Spleen (tissue), 11 donors: ENCODE results near the gene OSBPL7. TPM values are rescaled to one million over a fixed set of nuclear protein-coding genes. Genes with fewer than 3 reads are reported as not detected.

Source experiments
- DNase-seq: peaks from one replicate; pipeline ENCODE4 v3.0.0-alpha.2; 2020
- H3K27ac ChIP-seq, 8 donors: fragments of 200-600 bp; sonication (generic) in 7 of 8; 1 replicate in 4 of 8; 2 replicates in 4 of 8; pipeline versions ENCODE4 v1.5.0 to v1.8.0; 2016 to 2021; ENCODE audit warnings: inconsistent platforms in 4 of 8, mild to moderate bottlenecking in 4 of 8, moderate library complexity in 1 of 8
- H3K27me3 ChIP-seq, 7 donors: fragments of 200-600 bp; sonication (generic) in 6 of 7; replicated peaks in 1 of 7; 1 replicate in 4 of 7; 2 replicates in 3 of 7; pipeline versions ENCODE4 v1.5.0 to v1.8.0; 2016 to 2021; ENCODE audit warnings: inconsistent platforms in 3 of 7, mild to moderate bottlenecking in 1 of 7
- H3K36me3 ChIP-seq, 6 donors: fragments of 200-600 bp; sonication (generic) in 5 of 6; 1 replicate in 4 of 6; 2 replicates in 2 of 6; pipeline versions ENCODE4 v1.5.0 to v1.8.0; 2016 to 2021; ENCODE audit warnings: inconsistent platforms in 2 of 6
- H3K4me1 ChIP-seq, 6 donors: fragments of 200-600 bp; sonication (generic) in 5 of 6; 1 replicate in 3 of 6; 2 replicates in 3 of 6; pipeline versions ENCODE4 v1.5.0 to v1.8.0; 2016 to 2021; ENCODE audit warnings: inconsistent platforms in 3 of 6
- H3K4me3 ChIP-seq, 8 donors: fragments of 200-600 bp; sonication (generic) in 7 of 8; 1 replicate in 4 of 8; 2 replicates in 4 of 8; pipeline versions ENCODE4 v1.5.0 to v1.8.0; 2016 to 2021; ENCODE audit warnings: inconsistent platforms in 4 of 8, mild to moderate bottlenecking in 4 of 8, moderate library complexity in 2 of 8
- H3K9me3 ChIP-seq, 8 donors: fragments of 200-600 bp; sonication (generic) in 7 of 8; 1 replicate in 4 of 8; 2 replicates in 4 of 8; pipeline versions ENCODE4 v1.5.0 to v1.8.0; 2016 to 2021; ENCODE audit warnings: inconsistent platforms in 4 of 8
- CTCF ChIP-seq, 11 experiments: fragments of 200-600 bp in 7 of 11; fragments of 450-650 bp in 4 of 11; sonication (generic) in 4 of 11; IDR thresholded peaks in 8 of 11; conservative IDR thresholded peaks in 3 of 11; 1 replicate in 7 of 11; 2 replicates in 4 of 11; pipeline versions ENCODE4 v1.4.0 to v1.8.0; 2016 to 2021; ENCODE audit warnings: antibody characterized with exemption in 11 of 11, inconsistent platforms in 4 of 11, mild to moderate bottlenecking in 1 of 11
- POLR2A ChIP-seq, 3 donors: fragments of 450-650 bp; IDR thresholded peaks; one replicate each; pipeline ENCODE4 v1.5.1; 2017; ENCODE audit warnings: antibody characterized with exemption in 3 of 3, mild to moderate bottlenecking in 1 of 3
- POLR2AphosphoS5 ChIP-seq, 3 donors: sonication (generic); formaldehyde crosslinking; IDR thresholded peaks; one replicate each; pipeline ENCODE4 v1.5.1; 2017; ENCODE audit warnings: antibody characterized with exemption in 3 of 3
- WGBS, 5 donors: extraction: QIAGEN DNeasy Blood & Tissue Kit in 3 of 5; methylation state at CpG; one replicate each; pipeline versions ENCODE4 v1.1.5 to v1.1.7; 2013 to 2018; 5-methylcytosine and 5-hydroxymethylcytosine counted together
- intact Hi-C: fragments of 100-400 bp; cut with DNase I; formaldehyde crosslinking; loops from one replicate; pipeline ENCODE4 v1.15.0; 2023; ENCODE audit warnings: low total_unique reads
- polyA plus RNA-seq, 3 donors: library from polyadenylated mRNA; stranded (reverse); fragments of 200-250 nt; gene quantifications; one replicate each; pipeline ENCODE4 v1.2.1, GENCODE V29; 2013
- total RNA-seq, 7 donors: library from RNA; depleted of rRNA in 3 of 7; stranded (reverse); fragments of >200 nt in 3 of 7; fragmentation: NEBNext Ultra II Directional in 4 of 7; extraction: Animal tissue kit (Norgen Biotek cat#: 25700) in 4 of 7; gene quantifications; one replicate each; pipeline versions ENCODE4 v1.1.0 to v1.2.1, GENCODE V29; 2016 to 2021
- donor health status: healthy with polysubstance abuse.
- donor health status: DM: no; HTN: no; CAD: no; lungs with moderate emphysema.
- donor health status: DM: no; HTN: no; CAD: no.
- donor health status: Bipolar disorder and iron deficiency.
- donor health status: healthy.
- donor health status: DM: no; HTN: no; CAD: no.
- donor health status: DM: yes; HTN: yes; CAD: no.

Gene OSBPL7
- total and polyA plus RNA-seq, 10 donors: 7.7 to 33.3 (median 22.3) TPM

GRCh38 chr17:47844814-47845715 is 23.5 kb upstream of the OSBPL7 start:
- peaks cover 12 to 55% (median 35%) of the 10 kb centered on the region in 6 donors for H3K4me1 ChIP-seq
- intact Hi-C loops: no loop called here
- no peak for DNase-seq
- no peak overlapping the region for H3K27ac ChIP-seq
- H3K4me3 ChIP-seq: no peak overlapping the region
- H3K9me3 ChIP-seq: no peaks in the 10 kb centered on the region
- TF ChIP-seq POLR2AphosphoS5 (IDR thresholded peaks at IDR 0.05): no peak
- TF ChIP-seq POLR2A (IDR thresholded peaks at IDR 0.05): no peak
- TF ChIP-seq CTCF (IDR thresholded peaks at IDR 0.05 in 8 of 11, conservative IDR thresholded peaks at IDR 0.05 in 3 of 11): peak in 1 of 11 experiments; percentile 26
- H3K27me3 ChIP-seq: peaks cover 0 to 64% (median 37%) of the 10 kb centered on the region in 7 donors
- no peaks in the 10 kb centered on the region for H3K36me3 ChIP-seq
- WGBS, 5 donors: 54 to 71% (median 63%) methylated on average over 4 of the region's 4 CpGs

GRCh38 chr17:47844227-47844626 is 22.6 kb upstream of the OSBPL7 start:
- TF ChIP-seq POLR2AphosphoS5 (IDR thresholded peaks at IDR 0.05) (no peak), POLR2A (IDR thresholded peaks at IDR 0.05) (no peak), CTCF (IDR thresholded peaks at IDR 0.05 in 8 of 11, conservative IDR thresholded peaks at IDR 0.05 in 3 of 11) (no peak)
- intact Hi-C loops: no loop called here
- H3K27ac ChIP-seq: no peak overlapping the region
- H3K27me3 ChIP-seq: peaks cover 0 to 55% (median 30%) of the 10 kb centered on the region in 7 donors
- peaks cover 20 to 58% (median 42%) of the 10 kb centered on the region in 6 donors for H3K4me1 ChIP-seq
- DNase-seq: no peak
- H3K4me3 ChIP-seq: no peak overlapping the region
- WGBS, 5 donors: 65 to 91% (median 88%) methylated on average over 5 of the region's 5 CpGs
- no peaks in the 10 kb centered on the region for H3K9me3 ChIP-seq
- H3K36me3 ChIP-seq: peaks cover 0 to under 1% (median 0%) of the 10 kb centered on the region in 6 donors

GRCh38 chr17:47843391-47843730 is 21.8 kb upstream of the OSBPL7 start:
- 43 to 59% (median 55%) methylated on average over 6 of the region's 6 CpGs for WGBS, 5 donors
- TF ChIP-seq POLR2AphosphoS5 (IDR thresholded peaks at IDR 0.05): no peak
- no peak for TF ChIP-seq CTCF (IDR thresholded peaks at IDR 0.05 in 8 of 11, conservative IDR thresholded peaks at IDR 0.05 in 3 of 11)
- peak; percentile 60 for DNase-seq
- peaks cover 0 to 9% (median 5%) of the 10 kb centered on the region in 6 donors for H3K36me3 ChIP-seq
- peaks cover 23 to 66% (median 47%) of the 10 kb centered on the region in 6 donors for H3K4me1 ChIP-seq
- H3K27me3 ChIP-seq: peaks cover 0 to 47% (median 23%) of the 10 kb centered on the region in 7 donors
- H3K9me3 ChIP-seq: no peaks in the 10 kb centered on the region
- intact Hi-C loops: loop anchor here (2.0 kb wide), 1 partner anchor 47 kb away; no protein-coding TSS in a partner anchor
- no peak overlapping the region for H3K27ac ChIP-seq
- no peak overlapping the region for H3K4me3 ChIP-seq
